Measurements from ENCODE around the gene BUD13.
"Not testable (repeated sequence)": the region's sequence is repeated elsewhere in the genome, so short reads cannot be mapped to it uniquely, and the experiment has no call there.

BUD13 gene, protein sequence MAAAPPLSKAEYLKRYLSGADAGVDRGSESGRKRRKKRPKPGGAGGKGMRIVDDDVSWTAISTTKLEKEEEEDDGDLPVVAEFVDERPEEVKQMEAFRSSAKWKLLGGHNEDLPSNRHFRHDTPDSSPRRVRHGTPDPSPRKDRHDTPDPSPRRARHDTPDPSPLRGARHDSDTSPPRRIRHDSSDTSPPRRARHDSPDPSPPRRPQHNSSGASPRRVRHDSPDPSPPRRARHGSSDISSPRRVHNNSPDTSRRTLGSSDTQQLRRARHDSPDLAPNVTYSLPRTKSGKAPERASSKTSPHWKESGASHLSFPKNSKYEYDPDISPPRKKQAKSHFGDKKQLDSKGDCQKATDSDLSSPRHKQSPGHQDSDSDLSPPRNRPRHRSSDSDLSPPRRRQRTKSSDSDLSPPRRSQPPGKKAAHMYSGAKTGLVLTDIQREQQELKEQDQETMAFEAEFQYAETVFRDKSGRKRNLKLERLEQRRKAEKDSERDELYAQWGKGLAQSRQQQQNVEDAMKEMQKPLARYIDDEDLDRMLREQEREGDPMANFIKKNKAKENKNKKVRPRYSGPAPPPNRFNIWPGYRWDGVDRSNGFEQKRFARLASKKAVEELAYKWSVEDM

DNA sequence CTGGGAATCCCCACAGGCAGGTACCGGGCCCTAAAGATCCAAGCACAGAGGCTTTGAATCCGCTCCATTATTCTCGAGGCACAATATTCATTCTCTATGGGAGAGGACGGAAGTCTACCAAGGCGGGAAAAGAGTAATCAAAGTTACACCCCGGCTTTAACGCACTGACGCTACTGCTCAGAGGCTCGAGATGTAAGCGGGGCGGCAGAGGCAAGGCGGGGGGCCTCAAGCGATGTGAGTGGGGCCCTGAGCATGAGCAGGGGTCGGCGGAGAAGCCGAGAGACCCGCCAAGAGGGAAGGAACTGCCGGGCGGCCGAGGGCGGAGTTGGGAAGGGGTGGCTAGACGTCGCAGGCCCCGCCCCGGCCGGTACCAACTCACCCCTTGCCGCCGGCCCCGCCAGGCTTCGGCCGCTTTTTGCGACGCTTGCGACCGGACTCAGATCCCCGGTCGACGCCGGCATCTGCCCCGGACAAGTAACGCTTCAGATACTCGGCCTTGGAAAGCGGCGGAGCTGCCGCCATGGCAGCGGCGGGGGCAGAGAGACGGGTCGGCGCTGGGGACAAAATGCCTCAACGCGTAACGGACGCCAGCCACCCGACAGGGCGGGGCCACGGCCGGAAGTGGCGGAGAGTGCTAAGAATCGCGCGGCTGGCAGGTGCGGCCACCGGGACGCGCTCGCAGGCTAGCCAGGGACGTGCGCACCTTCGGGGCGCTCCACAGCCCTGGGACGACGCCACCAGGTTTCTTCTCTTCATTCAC, at the start of gene BUD13:
Gene BUD13, minus strand, starts transcription at position 545 of the 760 bp plus-strand sequence. Its CDS starts 23 bp downstream, at position 522.
- DNase-seq: peak; percentile 91

DNA sequence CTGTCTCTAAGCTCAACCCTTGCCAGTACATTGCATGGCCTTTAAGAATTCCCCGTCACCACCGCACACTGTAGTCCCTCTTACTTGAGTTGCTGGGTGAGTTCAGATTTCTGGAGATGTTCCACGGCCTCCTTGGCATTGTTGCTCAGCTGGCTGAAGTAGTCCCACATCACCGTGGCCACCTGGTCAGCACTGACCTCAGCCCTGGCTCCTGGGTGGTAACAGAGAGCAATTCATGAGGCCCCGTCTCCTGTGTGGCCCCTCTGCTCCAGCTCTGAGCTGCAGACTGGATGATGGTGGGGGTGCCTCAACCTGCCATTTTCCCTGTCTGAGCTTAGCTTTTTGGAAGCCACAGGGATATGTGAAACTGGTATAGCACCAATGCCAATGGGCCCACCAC, 49.8 kb upstream of the BUD13 start:
- DNase-seq: no peak

DNA sequence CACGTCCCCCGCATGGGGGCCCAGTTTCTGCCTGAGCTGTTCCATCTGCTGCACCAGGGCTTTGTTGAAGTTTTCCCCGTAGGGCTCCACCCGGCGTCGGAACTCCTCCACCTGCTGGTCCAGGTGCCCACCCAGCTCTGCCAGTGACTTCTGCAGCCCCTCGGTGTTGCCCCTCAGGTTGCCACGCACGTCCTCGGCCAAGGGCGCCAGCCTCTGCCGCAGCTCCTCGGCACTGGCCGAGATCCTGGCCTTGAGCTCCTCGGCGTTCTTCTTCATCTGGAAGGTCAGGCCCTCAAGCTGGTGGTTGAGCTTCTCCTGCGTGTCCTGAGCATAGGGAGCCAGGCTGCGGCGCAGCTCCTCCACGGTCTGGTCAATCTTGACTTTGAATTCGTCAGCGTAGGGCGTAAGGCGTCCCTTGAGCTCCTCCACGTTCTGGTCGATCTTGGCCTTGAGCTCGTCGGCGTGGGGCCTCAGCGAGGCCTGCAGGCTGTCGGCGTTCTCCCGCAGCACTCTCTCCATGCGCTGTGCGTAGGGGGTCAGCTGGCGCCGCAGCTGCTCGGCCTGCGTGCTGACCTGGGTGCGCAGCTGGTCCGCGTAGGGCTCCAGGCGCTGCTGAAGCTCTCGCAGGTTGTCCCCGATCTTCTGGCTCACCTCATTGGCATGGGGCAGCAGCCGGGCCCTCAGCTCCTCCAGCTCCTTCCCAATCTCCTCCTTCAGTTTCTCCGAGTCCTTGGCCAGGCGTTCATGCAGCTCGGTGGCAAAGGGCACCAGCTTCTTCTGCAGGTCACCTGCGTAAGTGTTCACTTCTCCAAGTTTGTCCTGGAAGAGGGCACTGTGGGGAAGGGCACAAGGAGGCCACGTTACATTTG, 48.5 kb upstream of the BUD13 start:
- no peak for DNase-seq

DNA sequence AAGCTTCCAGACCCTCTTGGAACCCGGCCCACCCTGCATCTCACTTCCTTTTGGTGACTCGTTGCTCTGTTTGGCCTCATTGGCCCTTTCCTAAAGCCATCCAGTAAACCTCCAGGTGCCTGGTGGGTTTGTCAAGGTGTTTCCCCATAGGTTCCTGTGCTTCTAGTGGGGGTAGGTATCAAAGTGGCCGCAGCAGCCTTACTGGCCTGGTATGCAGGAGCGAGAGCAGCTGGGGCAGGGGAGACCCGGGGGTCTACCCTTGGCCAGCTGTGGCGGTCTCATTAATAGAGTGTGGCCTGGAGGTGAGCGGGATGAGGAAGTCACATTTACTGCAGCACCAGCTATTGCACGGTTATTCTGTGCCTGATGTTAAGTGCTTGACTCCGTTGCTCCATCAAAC, 46.3 kb upstream of the BUD13 start:
- no peak for DNase-seq

DNA sequence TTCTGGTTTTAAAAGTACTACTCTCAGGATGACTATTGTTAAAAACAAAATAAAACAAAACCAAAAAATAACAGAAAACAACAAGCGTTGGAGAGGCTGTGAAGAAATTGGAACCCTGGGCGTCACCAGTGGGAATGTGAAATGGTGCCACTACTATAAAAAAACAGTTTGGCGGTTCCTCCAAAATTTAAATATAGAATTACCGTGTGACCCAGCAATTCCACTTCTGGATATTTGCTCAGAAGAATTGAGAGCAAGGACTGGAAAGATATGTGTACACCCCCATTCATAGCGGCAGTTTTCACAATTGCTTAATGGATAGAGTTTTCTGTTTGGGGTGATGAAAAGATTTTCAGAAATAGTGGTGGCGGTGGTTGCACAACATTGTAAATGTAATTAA, 41.7 kb upstream of the BUD13 start:
- DNase-seq: no peak

DNA sequence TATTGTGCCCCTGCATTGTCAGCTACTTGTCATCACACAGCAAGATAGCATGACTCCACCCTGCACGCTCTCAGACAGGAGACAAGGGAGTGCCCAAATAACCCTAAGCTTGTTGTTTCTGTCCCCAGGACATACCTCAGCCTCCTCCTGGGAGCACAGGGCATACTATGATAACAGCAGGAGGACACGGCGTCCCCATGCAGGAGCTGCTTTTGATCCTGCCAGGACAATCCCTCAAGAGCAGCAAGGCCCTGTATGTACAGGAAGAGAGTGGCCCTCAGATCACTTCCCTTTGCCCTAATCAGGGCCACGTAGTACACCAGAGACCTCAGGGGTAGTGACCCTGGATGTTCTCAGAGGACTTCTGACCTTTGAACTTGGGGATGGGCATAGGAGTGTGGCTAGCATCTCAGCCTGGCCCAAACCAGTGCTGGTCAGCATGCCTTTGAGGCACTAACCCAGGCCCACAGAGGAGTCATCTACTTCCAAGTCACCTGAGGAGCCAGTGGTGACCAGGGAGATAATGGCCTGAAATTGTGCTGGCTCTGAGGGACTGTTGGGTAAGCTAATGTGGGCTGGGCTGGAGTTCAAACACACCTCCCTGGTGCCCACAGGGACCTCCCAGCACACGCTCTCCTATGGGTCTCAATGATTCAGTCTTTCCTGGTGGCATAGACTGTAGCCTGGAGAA, 41.1 kb upstream of the BUD13 start:
- DNase-seq: no peak

DNA sequence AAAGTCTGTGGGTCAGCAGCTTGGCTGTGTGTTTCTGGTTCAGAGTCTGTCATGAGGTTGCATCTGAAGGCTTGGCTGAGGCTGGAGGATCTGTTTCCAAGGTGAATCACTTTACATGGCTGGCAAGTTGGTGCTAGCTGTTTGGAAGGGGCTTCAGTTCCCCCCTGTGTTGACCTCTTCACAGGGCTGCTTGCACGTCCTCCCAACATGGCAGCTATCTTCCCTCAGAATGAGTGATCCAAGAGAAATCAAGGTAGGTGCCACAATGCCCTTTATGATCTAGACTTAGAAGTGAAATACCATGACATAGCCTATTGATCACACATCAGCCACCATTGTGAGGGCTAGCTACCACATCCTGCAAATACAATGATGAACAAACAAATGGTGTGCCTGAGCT, 40.4 kb upstream of the BUD13 start:
- no peak for DNase-seq

DNA sequence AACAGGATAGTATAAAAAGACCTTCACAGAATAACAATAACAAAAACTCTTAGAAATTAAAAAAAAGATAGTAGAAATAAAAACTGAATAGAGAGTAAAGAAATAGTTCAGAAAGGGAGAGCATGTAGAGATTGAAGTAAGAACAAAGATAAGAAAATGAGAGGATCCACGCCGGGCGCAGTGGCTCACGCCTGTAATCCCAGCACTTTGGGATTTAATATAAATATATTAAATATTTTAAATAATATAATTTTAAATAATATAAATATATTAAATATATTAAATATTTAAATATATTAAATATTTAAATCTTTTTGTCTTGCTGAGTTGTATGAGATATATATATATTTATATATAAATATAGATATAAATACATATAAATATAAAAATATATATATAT, 39.3 kb upstream of the BUD13 start:
- DNase-seq: no peak

DNA sequence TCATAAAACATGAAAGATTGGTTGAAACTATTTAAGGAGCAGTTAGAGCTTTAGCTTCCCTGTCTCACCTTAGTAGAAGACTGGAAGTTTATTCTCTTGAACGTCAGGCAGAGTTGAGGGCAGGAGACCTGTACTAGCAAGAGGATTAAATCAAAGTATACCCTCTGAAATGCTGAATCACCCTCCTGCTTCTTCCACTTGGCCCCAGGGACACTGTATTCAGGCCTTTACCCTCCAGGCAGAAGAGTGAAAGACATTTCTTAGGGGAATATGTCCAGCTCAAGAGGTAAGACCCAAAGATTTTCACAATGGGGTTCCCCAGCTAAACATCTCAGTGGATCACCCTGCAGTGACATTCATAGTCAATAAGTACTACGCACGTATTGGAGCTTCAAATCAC, 38.4 kb upstream of the BUD13 start:
- DNase-seq: no peak

DNA sequence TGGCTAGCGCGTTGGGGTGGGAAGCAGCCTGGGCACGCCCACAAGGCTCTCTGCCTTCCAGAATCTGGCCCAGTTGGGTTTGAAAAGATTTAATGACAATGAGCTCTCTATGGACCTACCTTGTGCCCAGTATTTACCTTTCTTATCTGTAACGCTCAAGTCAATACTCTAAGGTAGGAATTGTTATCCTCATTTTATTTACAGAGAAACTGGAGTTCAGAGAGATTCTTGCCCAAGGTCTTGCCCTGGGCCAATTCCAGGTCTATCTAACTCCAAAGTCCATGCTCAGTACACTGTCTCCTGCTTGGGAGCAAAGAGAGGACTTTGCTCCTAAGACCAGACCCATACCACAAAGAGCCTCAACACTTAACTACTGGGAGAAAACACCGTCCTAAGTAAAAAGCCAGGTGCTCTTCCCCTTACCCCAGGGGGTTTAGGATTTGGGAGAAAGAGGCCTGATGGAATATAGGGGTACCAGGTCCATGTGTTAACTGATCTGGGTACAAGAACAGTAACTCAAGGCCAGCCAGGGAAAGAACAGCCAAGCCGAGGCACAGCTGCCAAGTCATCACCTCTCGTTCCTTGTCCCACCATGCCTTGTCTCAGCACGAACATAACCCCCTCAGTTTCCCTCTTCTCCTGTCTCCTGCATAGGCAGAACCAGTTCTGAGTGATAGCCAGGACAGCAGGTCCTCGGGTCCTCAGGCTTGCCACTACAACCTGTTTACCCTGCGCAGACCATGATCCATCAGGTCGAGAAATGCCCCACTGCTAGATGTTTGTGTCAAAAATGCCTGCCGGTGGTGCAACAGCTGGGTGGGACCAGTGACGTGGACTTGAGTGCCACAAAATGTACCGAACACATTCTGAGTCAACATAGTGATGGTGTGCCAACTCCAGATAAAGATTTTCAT, 35.7 kb upstream of the BUD13 start:
- DNase-seq: no peak

DNA sequence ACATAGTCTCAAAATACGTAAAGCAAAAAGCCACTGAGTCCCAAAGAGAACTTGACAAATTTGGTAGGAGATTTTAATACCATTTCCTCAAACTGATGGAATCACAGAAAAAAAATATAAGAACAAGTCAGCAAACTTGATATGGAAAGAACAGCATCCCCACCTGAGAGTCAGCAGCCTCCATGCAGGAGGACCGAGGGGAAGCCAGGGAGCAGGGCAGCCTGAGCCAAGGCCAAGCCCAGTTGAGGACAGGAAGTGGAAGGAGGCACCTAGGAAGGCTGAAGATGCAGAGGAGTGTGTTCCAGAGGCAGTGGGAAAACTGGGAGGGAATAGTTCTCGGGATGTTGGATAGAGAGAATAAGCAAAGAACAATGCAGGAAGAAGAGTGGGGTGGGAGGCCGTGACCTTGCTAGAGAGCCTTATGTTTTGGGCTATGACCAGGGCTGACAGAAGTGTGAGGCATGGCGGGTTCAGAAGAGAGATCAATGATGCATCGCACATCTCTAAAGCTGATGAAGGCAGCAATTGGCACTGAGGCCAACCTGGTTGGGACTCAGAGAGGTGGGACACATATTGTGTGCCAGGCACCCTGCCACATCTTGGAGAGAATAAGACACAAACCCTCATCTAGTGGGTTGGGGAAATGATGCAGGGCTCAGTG, 34.9 kb upstream of the BUD13 start:
- no peak for DNase-seq

DNA sequence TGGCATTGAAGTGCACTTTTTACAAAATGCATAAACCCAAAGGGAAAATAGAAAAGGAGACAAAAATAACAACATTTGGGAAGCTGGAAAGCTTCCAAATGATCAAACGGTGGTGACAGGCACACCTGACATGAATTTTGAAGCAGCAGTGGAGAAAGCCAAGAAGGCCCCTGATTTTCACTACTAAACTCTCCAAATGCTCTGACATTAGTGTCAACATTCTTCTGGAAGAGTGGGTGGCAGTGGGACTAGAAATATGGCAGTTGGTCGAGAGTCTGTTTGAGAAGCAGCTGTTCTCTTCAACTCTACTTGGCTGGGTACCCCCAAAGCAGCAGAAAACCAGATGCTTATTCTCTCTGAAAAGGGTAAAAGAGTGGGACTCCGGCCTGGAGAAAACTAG, 31.2 kb upstream of the BUD13 start:
- no peak for DNase-seq

DNA sequence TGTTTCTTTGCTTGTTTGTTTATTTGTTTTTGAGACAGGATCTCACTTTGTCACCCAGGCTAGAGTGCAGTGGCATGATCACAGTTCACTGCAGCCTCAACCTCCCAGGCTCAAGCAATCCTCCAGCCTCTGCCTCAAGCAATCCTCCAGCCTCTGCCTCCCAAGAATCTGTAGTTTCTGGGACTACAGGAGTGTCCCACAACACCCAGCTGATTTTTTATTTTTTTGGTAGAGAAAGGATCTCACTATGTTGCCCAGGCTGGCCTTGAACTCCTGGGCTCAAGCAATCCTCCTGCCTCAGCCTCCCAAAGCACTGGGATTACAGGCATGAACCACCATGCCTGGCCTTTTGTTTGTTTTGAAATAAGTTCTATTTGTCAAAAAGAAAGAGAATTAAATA, 28.9 kb upstream of the BUD13 start:
- not testable (repeated sequence) for DNase-seq

DNA sequence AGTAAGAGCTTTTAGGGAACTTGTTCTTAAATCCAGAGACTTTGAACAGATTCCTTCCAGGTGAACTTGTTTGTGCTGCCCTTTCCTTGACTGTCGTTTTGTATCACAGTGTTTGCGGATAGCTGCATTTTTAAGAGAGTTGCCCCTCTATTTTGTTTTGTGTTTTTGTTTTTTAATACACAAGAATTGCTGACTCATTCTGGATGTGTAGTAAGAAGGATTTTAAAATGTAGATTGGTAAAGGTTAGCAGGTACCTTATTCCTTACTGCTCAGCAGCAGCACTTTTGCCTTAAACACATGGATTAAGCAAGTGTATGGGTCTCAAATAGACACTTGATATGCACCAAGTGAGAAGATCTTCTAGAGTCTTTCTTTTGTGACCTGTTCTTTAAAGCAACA, 27.8 kb upstream of the BUD13 start:
- no peak for DNase-seq

DNA sequence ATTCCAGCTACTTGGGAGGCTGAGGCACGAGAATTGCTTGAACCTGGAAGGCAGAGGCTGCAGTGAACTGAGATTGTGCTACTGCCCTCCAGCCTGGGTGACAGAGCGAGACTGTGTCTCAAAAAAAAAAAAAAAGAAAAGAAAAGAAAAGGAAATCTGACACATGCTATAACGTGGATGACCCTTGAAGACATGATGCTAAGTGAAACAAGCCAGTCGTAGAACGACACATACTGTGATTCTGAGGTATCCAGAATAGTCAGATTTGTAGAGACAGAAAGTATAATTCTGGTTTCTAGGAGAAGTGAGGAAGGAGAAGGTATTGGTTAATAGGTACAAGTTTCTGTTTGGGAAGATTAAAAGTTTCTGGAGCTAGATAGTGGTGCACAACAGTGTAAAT, 25.6 kb upstream of the BUD13 start:
- no peak for DNase-seq

DNA sequence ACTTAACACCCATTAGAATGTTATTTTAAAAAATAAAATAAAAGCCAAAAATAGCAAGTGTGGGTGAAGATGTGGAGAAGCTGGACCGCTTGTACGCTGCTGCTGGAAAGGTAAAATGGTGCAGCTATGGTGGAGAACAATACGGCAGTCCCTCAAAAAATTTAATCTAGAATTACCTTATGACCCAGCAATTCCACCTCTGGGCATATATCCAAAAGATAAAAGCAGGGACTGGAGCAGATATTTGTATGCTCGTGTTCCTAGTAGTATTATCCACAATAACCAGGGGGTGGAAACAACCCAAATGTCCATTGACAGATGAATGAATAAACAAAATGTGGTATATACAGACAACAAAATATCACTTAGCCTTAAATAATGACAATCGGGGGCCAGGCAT, 25.0 kb upstream of the BUD13 start:
- no peak for DNase-seq

DNA sequence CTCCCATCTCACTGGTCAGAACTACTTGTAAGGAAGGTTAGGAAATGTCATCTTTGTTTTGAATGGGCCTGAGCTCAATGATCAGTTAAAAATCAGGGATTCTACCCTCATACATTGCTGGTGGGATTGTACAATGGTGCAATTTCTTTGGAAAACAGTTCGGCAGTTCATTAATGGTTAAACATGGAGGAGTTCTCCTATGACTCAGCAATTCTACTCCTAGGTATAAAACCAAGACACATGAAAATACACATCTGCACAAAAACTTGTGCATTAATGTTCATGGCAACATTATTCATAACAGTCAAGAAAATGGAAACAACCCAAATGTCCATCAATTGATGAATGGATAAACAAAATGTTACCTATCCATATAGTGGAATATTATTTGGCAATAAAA, 23.8 kb upstream of the BUD13 start:
- DNase-seq: no peak

DNA sequence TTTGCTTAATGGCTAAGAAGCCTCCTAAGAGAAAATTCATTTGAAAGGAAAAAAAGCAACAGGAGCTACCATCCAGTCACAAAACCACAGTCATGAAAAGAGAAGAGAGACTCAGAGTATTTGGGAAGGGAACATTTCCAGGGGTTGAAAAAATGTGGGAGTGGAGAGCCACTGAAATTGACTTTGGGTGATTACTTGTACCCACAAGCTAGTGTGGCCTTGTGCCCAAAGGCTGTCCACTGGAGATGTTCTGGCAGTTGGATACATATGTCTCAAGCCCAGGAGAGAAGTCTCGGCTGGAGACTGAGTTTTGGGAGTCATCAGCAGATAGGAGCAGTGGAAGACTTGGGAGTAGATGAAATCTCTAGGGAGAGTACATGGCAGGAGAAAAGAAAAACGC, 22.1 kb upstream of the BUD13 start:
- no peak for DNase-seq

DNA sequence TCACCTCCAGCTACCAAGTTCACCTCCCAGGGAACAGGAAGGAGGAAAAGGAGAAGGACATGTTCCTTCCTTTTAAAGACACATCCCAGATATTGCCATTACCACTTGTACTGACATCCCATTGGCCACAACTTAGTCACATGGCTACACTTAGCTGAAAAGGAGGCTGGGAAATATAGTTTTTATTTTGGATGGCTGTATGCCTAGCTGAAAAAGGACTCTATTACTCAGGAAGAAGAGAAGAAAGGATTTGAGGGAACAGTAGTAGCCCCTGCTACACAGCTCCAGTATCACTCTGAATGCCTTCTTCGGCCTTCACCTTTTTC, 20.9 kb upstream of the BUD13 start:
- no peak for DNase-seq

DNA sequence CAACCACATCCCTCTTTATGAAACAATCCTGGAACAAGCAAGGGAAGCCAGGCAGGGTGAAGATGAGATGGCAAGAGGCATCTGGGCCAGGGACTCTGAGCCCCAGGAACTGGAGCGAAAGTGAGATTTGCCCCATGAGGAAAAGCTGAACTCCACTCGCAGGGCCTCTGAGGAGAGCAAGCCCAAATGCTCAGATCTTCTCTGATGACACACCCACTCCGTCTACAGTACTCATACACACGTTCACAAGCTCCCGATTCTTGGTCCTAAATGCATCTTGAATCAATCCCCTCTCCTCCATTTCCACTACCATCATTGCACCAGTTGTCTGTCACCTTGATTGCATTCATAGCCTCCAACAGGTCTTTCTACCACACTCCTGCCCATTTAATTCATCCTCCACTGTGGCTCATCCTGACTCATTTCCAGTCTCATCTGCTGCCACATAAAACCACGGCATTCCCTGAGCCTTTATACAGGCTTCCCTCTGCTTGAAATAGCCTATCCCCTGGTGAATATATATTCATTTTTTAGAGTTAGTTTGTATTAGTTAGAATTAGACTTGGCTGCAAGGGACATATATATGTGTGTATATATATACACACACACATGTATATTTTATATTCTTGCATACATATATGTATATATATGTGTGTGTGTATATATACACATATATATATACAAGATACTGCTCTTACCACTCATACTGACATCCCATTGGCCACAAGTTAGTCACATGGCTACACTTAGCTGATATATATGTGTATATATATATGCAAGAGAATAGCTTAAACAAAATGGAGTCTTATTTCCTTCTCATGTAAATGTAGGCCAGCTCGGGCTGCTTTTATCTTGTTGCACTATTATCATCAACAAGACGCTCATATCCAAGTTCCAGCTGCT, 20.3 kb upstream of the BUD13 start:
- DNase-seq: no peak

Measured in activated T-cell treated with anti-CD3 and anti-CD28 coated beads for 4 hours (primary cell).